Measurements from ENCODE around the gene DIS3L2. TPM values are rescaled to one million over a fixed set of nuclear protein-coding genes. Genes with fewer than 3 reads are reported as not detected.

DIS3L2 gene
- total and polyA plus RNA-seq, 2 of the 8 experiments (the other 6 are each of a cell fraction or from before 2014, with no cell fraction given), result 11.5 to 21.6 TPM

DNA sequence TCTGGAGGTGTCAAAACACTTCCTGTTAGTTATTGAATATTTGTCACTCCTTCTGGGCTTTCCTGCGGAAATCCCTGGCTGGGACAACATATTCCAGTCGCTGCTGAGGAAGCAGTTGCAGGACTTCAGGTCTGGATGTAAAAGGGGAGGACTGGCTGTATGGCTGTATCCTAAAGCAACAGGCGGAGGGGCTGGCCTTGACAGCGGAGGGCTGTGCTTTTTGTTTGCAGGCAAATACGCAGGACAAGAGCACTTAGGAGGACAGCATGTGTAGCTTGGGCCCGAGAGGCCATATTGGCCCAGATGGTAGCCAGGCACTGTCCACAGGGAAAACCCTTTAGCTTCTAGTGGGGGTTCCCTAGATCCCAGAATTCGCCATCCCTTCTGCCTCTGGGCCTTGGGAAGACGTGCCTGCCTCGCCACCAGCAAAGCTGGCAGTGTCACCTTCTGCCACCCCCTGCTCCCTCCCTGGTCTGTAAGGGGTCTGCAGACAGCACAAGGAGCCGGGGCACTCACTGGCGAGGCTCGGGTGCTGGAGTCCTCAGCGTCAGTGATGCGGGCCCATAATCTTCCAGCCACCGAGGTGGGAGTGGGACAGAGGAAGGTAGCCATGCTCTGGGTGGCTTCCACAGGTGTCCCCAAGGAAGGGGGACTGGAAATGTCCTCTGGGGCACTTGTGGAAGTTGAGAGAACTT is 42.0 kb upstream of the DIS3L2 start:
- H2AFZ ChIP-seq (ENCODE audit: low read length), result no peak overlapping the region
- no peak overlapping the region for H2BK15ac ChIP-seq (ENCODE audit: low read length)
- H4K8ac ChIP-seq (ENCODE audit: extremely low read depth, insufficient read depth, low read length), result no peak overlapping the region
- H2BK20ac ChIP-seq (ENCODE audit: low read length), result no peak overlapping the region
- DNase-seq (ENCODE audit: low read depth in 1 of 2, low spot score in 2 of 2) (no peak), FAIRE-seq (no peak)
- POLR2A ChIA-PET (ENCODE audit: partially characterized antibody), result no interaction called here
- no peak overlapping the region for H2BK12ac ChIP-seq (ENCODE audit: low read depth, low read length)
- no peak overlapping the region for H2BK5ac ChIP-seq (ENCODE audit: low read depth, low read length)
- no peaks in the 10 kb centered on the region for H3K9me3 ChIP-seq (ENCODE audit: insufficient read depth in 2 of 2, low read depth in 1 of 2, low read length in 1 of 2)
- H3K4me3 ChIP-seq (ENCODE audit: extremely low read depth in 1 of 4, insufficient read depth in 2 of 4, low read depth in 3 of 4, low read length in 4 of 4), result no peak overlapping the region
- H3K36me3 ChIP-seq (ENCODE audit: control insufficient read depth in 2 of 4, insufficient read depth in 4 of 4, low read length in 3 of 4), result no peaks in the 10 kb centered on the region
- H3K4ac ChIP-seq (replicated peaks; ENCODE audit: insufficient read length, low read depth, low read length), result no peak overlapping the region
- no peak overlapping the region for H3K4me2 ChIP-seq (ENCODE audit: insufficient read depth in 1 of 2, low read depth in 2 of 2, low read length in 2 of 2)
- H3K4me1 ChIP-seq (replicated peaks in 1 of 4; ENCODE audit: control insufficient read depth in 3 of 4, insufficient read depth in 4 of 4, low read length in 3 of 4), result peaks cover 0 to 6% (median 0%) of the 10 kb centered on the region in 4 experiments; a peak in 2 of 7 replicates
- H3K14ac ChIP-seq (ENCODE audit: insufficient read length), result no peak overlapping the region
- CTCF ChIA-PET (ENCODE audit: partially characterized antibody), result interaction anchor here (0.7 to 17.2 kb wide), 8 partner anchors 9 to 445 kb away, joined by 3 to 220 read pairs (median 3); no protein-coding TSS in a partner anchor
- TF ChIP-seq YY1 (IDR thresholded peaks at IDR 0.05; ENCODE audit: low read depth, low read length), result no peak
- TF ChIP-seq RAD21 (IDR thresholded peaks at IDR 0.05 in 1 of 2, conservative IDR thresholded peaks at IDR 0.05 in 1 of 2; ENCODE audit: low read depth in 2 of 2, low read length in 2 of 2), result no peak
- no peak for TF ChIP-seq RBBP5 (IDR thresholded peaks at IDR 0.05; ENCODE audit: borderline replicate concordance, low read depth, low read length)
- no peak for TF ChIP-seq KDM5A (IDR thresholded peaks at IDR 0.05; ENCODE audit: low read length)
- TF ChIP-seq TAF1 (IDR thresholded peaks at IDR 0.05; ENCODE audit: low read depth, low read length), result no peak
- no peak for TF ChIP-seq ZNF274 (IDR thresholded peaks at IDR 0.05; ENCODE audit: borderline replicate concordance, extremely low read depth, low read length)
- peaks cover 0 to 2% of the 10 kb centered on the region in 2 experiments for H4K20me1 ChIP-seq (replicated peaks in 1 of 2; ENCODE audit: control insufficient read depth in 1 of 2, insufficient read depth in 2 of 2, low read length in 2 of 2)
- 86% methylated on average over 15 of the region's 15 CpGs; no CpG with 5 or more reads in 1 of the 2 experiments for WGBS, 2 experiments (ENCODE audit: extremely low coverage in 1 of 2, insufficient coverage in 1 of 2, insufficient read length in 1 of 2, insufficient replicate concordance in 2 of 2, low coverage in 1 of 2, low lambda C conversion rate in 2 of 2, missing lambda C conversion rate in 1 of 2)
- H2BK120ac ChIP-seq (replicated peaks; ENCODE audit: low read depth, low read length), result no peak overlapping the region
- H3K23me2 ChIP-seq (ENCODE audit: low read depth, low read length), result 0 out of 2 replicates have a peak, but pooled peaks cover 2% of the 10 kb centered on the region
- no peak overlapping the region for H2AK5ac ChIP-seq (ENCODE audit: low read depth, low read length)
- H3K9ac ChIP-seq (replicated peaks in 1 of 4; ENCODE audit: extremely low read depth in 1 of 4, low read depth in 3 of 4, low read length in 3 of 4), result no peak overlapping the region
- H3K27ac ChIP-seq (ENCODE audit: low read depth, low read length), result no peak overlapping the region
- no peaks in the 10 kb centered on the region for H3K79me1 ChIP-seq (ENCODE audit: low read depth, low read length)
- H3K56ac ChIP-seq (replicated peaks; ENCODE audit: insufficient read length, low read depth, low read length), result no peak overlapping the region
- H3K18ac ChIP-seq (ENCODE audit: extremely low read depth, low read length), result no peak overlapping the region
- H3K79me2 ChIP-seq (ENCODE audit: control insufficient read depth in 1 of 2, insufficient read depth in 2 of 2, low read length in 2 of 2), result no peaks in the 10 kb centered on the region
- H4K91ac ChIP-seq (replicated peaks; ENCODE audit: insufficient read length, low read length), result no peak overlapping the region
- H4K5ac ChIP-seq (ENCODE audit: insufficient read length, low read depth, low read length), result no peak overlapping the region
- peaks cover 0 to 7% (median 5%) of the 10 kb centered on the region in 4 experiments; a peak in 5 of 7 replicates for H3K27me3 ChIP-seq (replicated peaks in 1 of 4; ENCODE audit: control insufficient read depth in 3 of 4, extremely low read depth in 1 of 4, insufficient read depth in 3 of 4, low read length in 3 of 4)
- H3K23ac ChIP-seq (ENCODE audit: insufficient read length), result no peak overlapping the region

All from H1 (cell line).